ENCODE results near the gene FRY.

FRY gene

DNA sequence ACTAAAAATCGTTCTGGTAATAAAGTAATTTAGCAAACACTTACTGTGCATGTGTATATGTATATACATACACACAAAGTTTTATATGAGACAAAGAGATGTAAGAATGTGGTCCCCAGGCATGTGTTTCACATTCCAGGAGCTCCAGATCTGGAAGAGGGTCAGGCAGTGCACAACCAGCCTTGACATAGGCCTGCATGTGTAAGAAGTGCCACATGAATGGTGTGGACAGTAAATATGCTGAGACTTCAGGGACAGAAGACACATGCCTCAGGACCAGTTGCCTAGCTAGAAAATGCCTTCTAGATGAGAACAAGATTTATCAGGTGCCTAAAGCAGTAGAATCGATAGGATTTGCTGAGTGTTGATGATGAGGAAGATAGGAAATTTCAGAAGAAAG lies 76.4 kb downstream of the FRY start:
- H3K27ac ChIP-seq = no peak overlapping the region
- no peak for TF ChIP-seq ZFX (IDR thresholded peaks at IDR 0.05)
- TF ChIP-seq, protein P1, sequence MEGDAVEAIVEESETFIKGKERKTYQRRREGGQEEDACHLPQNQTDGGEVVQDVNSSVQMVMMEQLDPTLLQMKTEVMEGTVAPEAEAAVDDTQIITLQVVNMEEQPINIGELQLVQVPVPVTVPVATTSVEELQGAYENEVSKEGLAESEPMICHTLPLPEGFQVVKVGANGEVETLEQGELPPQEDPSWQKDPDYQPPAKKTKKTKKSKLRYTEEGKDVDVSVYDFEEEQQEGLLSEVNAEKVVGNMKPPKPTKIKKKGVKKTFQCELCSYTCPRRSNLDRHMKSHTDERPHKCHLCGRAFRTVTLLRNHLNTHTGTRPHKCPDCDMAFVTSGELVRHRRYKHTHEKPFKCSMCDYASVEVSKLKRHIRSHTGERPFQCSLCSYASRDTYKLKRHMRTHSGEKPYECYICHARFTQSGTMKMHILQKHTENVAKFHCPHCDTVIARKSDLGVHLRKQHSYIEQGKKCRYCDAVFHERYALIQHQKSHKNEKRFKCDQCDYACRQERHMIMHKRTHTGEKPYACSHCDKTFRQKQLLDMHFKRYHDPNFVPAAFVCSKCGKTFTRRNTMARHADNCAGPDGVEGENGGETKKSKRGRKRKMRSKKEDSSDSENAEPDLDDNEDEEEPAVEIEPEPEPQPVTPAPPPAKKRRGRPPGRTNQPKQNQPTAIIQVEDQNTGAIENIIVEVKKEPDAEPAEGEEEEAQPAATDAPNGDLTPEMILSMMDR (conservative IDR thresholded peaks at IDR 0.05) = no peak

DNA sequence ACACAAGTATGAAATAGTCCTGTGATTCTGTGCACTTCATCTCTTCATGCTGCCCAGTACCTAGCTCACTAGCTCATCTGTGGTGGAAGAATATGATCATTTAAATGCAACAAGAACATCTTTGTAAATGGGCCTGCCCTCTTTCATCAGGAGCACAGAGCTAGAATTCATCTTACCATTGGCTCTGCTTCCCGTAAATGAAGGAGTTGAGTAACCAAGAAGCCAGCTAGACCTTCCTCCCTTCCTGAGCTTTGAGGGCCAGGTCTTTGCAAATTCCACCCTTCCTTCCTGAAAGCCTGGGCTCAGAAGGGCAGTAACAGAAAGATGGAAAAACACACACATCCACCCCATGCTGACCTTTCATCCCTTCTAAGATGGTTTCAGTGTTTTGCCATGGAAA lies 82.0 kb downstream of the FRY start:
- no peak for TF ChIP-seq ZFX (IDR thresholded peaks at IDR 0.05)
- TF ChIP-seq, protein P1 (conservative IDR thresholded peaks at IDR 0.05) = no peak

DNA sequence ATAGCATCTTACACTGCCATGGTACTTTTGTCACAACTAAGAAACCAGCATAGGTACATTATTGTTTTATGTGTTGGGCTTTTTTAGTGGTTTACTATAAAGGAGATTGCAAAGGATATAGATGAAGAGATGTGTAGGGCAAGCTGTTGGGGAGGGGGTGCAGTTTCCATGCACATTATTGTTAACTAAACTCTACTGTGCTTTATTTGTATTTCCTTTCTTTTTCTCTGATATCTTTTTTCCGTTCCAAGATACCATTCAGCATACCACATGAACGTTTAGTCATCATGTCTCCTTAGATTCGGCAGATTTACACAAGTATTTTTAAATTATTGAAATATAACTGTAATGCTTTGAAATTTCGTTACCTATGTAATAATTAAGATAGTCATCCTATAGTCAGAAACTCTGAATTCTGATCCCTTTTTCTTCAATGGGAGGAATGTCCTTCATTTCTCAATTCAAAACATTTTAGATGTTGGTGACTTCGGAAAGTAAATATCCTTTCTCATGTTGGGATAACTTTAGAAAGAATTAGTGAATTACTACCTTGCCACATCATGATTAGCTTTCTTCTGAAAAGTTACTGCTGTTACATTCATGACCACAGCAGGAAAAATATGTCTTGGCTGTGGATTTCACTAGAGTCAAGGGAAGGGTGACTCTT lies 82.8 kb downstream of the FRY start:
- TF ChIP-seq, protein P1 (conservative IDR thresholded peaks at IDR 0.05) = no peak
- no peak for TF ChIP-seq ZFX (IDR thresholded peaks at IDR 0.05)
- no peak overlapping the region for H3K27ac ChIP-seq

More for the DNA sequence above, 82.0 kb downstream of the FRY start:
- H3K27ac ChIP-seq = no peak overlapping the region

DNA sequence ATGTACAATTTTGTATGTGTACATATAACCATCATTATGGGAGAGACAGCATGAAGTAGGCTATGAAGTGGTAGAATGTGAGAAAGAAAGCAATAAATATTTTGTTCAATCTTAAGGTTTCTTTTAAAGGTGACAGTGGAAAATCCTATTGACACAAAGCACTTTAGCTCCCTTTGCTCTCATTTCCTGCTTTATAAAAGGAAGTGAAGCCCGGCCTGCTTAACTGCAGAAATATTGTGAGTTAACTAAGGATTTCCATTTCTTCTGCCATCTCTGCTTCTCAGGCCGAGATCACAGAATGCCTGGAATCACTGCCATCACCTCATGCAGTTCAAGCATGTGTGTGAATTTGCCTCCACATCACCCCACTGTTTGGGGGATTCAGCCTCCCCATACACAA lies 83.5 kb downstream of the FRY start:
- no peak for TF ChIP-seq ZFX (IDR thresholded peaks at IDR 0.05)
- TF ChIP-seq, protein P1 (conservative IDR thresholded peaks at IDR 0.05) = no peak
- H3K27ac ChIP-seq = no peak overlapping the region

DNA sequence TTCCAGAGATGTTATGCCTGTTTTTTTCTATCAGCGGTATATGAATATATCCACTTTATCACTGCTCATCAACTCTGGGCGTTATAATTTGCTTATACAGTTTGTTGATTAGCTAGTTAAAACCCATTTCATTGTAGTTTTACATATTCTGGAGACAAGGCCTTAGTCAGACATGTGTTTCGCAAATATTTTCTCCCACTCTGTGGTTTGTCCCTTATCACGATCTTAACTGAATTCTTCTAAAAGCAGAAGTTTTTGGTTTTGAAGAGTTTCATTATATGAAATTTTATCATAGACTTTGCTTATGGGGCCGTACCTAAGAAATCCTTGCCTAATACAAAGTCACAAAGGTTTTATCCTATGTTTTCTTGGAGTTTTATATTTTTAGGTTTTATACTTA lies 84.6 kb downstream of the FRY start:
- no peak overlapping the region for H3K27ac ChIP-seq
- TF ChIP-seq ZFX (IDR thresholded peaks at IDR 0.05) = no peak
- TF ChIP-seq, protein P1 (conservative IDR thresholded peaks at IDR 0.05) = no peak

DNA sequence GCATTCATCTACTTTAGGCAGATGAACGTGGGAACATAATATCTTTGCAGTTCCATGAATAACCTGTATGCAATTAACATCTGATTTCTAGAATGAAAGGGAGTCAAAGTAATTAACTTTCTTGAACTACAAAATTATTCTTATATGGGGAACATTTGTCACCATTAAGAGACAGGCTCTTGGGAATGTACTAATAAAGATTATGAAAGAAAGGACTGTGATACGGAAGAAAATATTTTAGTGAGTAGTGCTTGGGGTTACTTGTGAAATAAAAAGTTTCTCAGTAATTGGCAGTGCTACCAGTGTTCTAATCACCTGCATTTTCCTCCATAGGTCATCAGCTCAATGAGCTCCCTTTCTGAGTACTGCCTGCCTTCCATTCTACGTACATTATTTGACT lies 85.4 kb downstream of the FRY start:
- TF ChIP-seq, protein P1 (conservative IDR thresholded peaks at IDR 0.05) = no peak
- no peak for TF ChIP-seq ZFX (IDR thresholded peaks at IDR 0.05)
- no peak overlapping the region for H3K27ac ChIP-seq

DNA sequence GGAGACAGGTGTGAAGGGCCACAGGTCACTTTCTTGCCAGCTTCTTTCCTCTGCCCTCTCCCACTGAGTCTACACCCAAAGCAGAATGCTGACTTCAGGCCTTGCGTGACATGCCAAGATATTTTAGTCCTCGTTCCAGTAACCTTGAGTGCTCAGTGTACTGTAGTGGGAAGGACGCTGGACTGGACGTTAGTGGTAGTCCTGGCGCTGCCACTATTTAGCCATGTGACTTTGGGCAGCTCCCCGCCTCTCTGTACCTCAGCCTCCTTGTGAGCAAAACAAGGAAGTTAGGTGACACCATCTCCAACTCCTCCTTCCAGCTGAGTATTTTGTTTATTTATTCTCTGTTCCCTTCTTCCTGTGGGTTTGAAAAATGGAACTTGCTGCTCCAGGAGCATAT lies 86.1 kb downstream of the FRY start:
- H3K27ac ChIP-seq = peak overlapping the region; percentile 21
- TF ChIP-seq, protein P1 (conservative IDR thresholded peaks at IDR 0.05) = no peak
- no peak for TF ChIP-seq ZFX (IDR thresholded peaks at IDR 0.05)

Data from C4-2B (cell line).